HCT116 (cell line): Measurements from ENCODE around the gene CLDN14. TPM values are rescaled to one million over a fixed set of nuclear protein-coding genes. Genes with fewer than 3 reads are reported as not detected.

Experiments
- ATAC-seq: fragments of 200-7000 bp; cut with Tn5 transposase; 2 replicates; pipeline ENCODE4 v1.9.1; 2020; ENCODE audit warnings: mild to moderate bottlenecking, moderate library complexity
- BruUV-seq: library from RNA; stranded (reverse); fragments of 400-500 nt; replicated peaks from 2 replicates; lab custom pipeline; 2021; lab: Mats Ljungman, UMichigan
- CTCF ChIA-PET: fragments of 300-600 bp; sonication (Branson Sonifier 250); formaldehyde crosslinking; loops from one replicate; lab custom pipeline; 2021; ENCODE audit warnings: antibody characterized with exemption; lab: Charles Lee
- POLR2A ChIA-PET: fragments of 300-600, 350-600 bp; sonication (Branson Sonifier 250); formaldehyde crosslinking; loops from one replicate; lab custom pipeline; 2021; ENCODE audit warnings: antibody characterized with exemption; lab: Charles Lee
- RAD21 ChIA-PET, 2 experiments: fragments of 300-600 bp; sonication (Branson Sonifier 250); formaldehyde crosslinking; loops; one replicate each; lab custom pipeline; 2023; ENCODE audit warnings: low total read pairs in 2 of 2; ENCODE audit not compliant: uncharacterized antibody in 2 of 2, unreplicated experiment in 2 of 2, low non-redundant PET in 1 of 2; lab: Charles Lee
- DNase-seq: peaks from one replicate; pipeline ENCODE4 v3.0.0-alpha.2; 2010; ENCODE audit warnings: low read depth, low spot score
- H2AFZ ChIP-seq: fragments of 200-600 bp; shearing (Covaris generic), sonication (generic); 2 replicates; pipeline ENCODE4 v1.6.1; 2017; ENCODE audit warnings: low read depth, mixed run types, mixed read lengths, antibody characterized with exemption, low read length; ENCODE audit not compliant: poor library complexity, severe bottlenecking
- H3K27ac ChIP-seq: 2 replicates; pipeline ENCODE4 v1.5.1; 2012; ENCODE audit warnings: low read depth, low read length
- H3K27me3 ChIP-seq: fragments of 200-600 bp; sonication (generic); 2 replicates; pipeline ENCODE4 v1.6.1; 2016; ENCODE audit warnings: mixed run types, low read length, mixed read lengths; ENCODE audit not compliant: insufficient read depth
- H3K36me3 ChIP-seq, 2 experiments: fragments of 200-500 bp in 1 of 2; fragments of 200-600 bp in 1 of 2; sonication (Bioruptor generic) in 1 of 2; sonication (generic) in 1 of 2; 2 replicates each; pipeline versions ENCODE4 v1.5.1 to v1.6.1; 2014 to 2016; ENCODE audit warnings: low read length in 2 of 2, inconsistent platforms in 1 of 2, mixed read lengths in 1 of 2, mixed run types in 1 of 2; ENCODE audit not compliant: insufficient read depth in 2 of 2, control insufficient read depth in 1 of 2
- H3K4me1 ChIP-seq, 2 experiments: fragments of 200-600 bp in 1 of 2; sonication (generic) in 1 of 2; 2 replicates each; pipeline versions ENCODE4 v1.5.1 to v1.6.1; 2012 to 2017; ENCODE audit warnings: low read length in 2 of 2, inconsistent platforms in 1 of 2, mild to moderate bottlenecking in 1 of 2, mixed read lengths in 1 of 2, mixed run types in 1 of 2, moderate library complexity in 1 of 2; ENCODE audit not compliant: insufficient read depth in 2 of 2, control insufficient read depth in 1 of 2
- H3K4me2 ChIP-seq: fragments of 200-600 bp; sonication (generic); 2 replicates; pipeline ENCODE4 v1.6.1; 2017; ENCODE audit warnings: mixed run types, low read length, mixed read lengths
- H3K4me3 ChIP-seq, 2 experiments: fragments of 200-600 bp in 1 of 2; sonication (generic) in 1 of 2; replicated peaks in 1 of 2; 2 replicates each; pipeline ENCODE4 v1.5.1; 2011 to 2016; ENCODE audit warnings: low read length in 2 of 2, control low read depth in 1 of 2, low read depth in 1 of 2, mild to moderate bottlenecking in 1 of 2, mixed read lengths in 1 of 2, mixed run types in 1 of 2
- H3K79me2 ChIP-seq: fragments of 200-600 bp; sonication (generic); 2 replicates; pipeline ENCODE4 v1.6.1; 2017; ENCODE audit warnings: mild to moderate bottlenecking, mixed run types, low read length, moderate library complexity, mixed read lengths; ENCODE audit not compliant: insufficient read depth
- H3K9ac ChIP-seq: fragments of 200-600 bp; sonication (generic); 2 replicates; pipeline ENCODE4 v1.6.1; 2016; ENCODE audit warnings: low read length, mixed read lengths
- H3K9me2 ChIP-seq: fragments of 200-600 bp; sonication (generic), shearing (Covaris generic); 2 replicates; pipeline ENCODE4 v1.6.1; 2017; ENCODE audit warnings: mixed run types, mild to moderate bottlenecking, moderate library complexity; ENCODE audit not compliant: insufficient read depth
- H3K9me3 ChIP-seq, 2 experiments: fragments of 200-500 bp in 1 of 2; fragments of 200-600 bp in 1 of 2; sonication (Bioruptor generic) in 1 of 2; sonication (generic) in 1 of 2; 2 replicates each; pipeline ENCODE4 v1.6.1; 2014 to 2017; ENCODE audit warnings: low read length in 2 of 2, mixed read lengths in 2 of 2, inconsistent platforms in 1 of 2, low read depth in 1 of 2, mild to moderate bottlenecking in 1 of 2, mixed run types in 1 of 2, moderate library complexity in 1 of 2; ENCODE audit not compliant: control insufficient read depth in 1 of 2, insufficient read depth in 1 of 2
- H4K20me1 ChIP-seq: fragments of 200-600 bp; sonication (generic), shearing (Covaris generic); 2 replicates; pipeline ENCODE4 v1.6.1; 2017; ENCODE audit warnings: mixed run types, mild to moderate bottlenecking, moderate library complexity; ENCODE audit not compliant: insufficient read depth
- CBX3 ChIP-seq: IDR thresholded peaks from 2 replicates; pipeline ENCODE4 v1.6.1; 2012; ENCODE audit warnings: low read depth
- CEBPB ChIP-seq: IDR thresholded peaks from 2 replicates; pipeline ENCODE4 v1.6.1; 2012; ENCODE audit warnings: low read depth
- EGR1 ChIP-seq: IDR thresholded peaks from 2 replicates; pipeline ENCODE4 v1.6.1; 2012; ENCODE audit warnings: low read depth
- EZH2 ChIP-seq: fragments of 200-600 bp; sonication (generic); IDR thresholded peaks from 2 replicates; pipeline ENCODE4 v1.6.1; 2017; ENCODE audit warnings: antibody characterized with exemption, mixed run types
- EZH2phosphoT487 ChIP-seq: fragments of 200-600 bp; IDR thresholded peaks from 2 replicates; pipeline ENCODE4 v1.6.1; 2018; ENCODE audit warnings: antibody characterized with exemption, borderline replicate concordance
- FOSL1 ChIP-seq: IDR thresholded peaks from 2 replicates; pipeline ENCODE4 v1.6.1; 2012; ENCODE audit warnings: low read depth
- JUND ChIP-seq: IDR thresholded peaks from 2 replicates; pipeline ENCODE4 v1.6.1; 2012
- POLR2A ChIP-seq: IDR thresholded peaks from 2 replicates; pipeline ENCODE4 v1.7.0; 2011; ENCODE audit warnings: borderline replicate concordance; ENCODE audit not compliant: insufficient read depth, insufficient read length; ENCODE audit errors: extremely low read depth
- POLR2AphosphoS5 ChIP-seq: IDR thresholded peaks from 2 replicates; pipeline ENCODE4 v1.6.1; 2011; ENCODE audit warnings: mild to moderate bottlenecking, low read depth, low read length, moderate library complexity
- RAD21 ChIP-seq: IDR thresholded peaks from 2 replicates; pipeline ENCODE4 v1.6.1; 2012; ENCODE audit warnings: low read depth, mild to moderate bottlenecking
- SIN3A ChIP-seq: IDR thresholded peaks from 2 replicates; pipeline ENCODE4 v1.6.1; 2012; ENCODE audit warnings: low read depth
- SP1 ChIP-seq: IDR thresholded peaks from 2 replicates; pipeline ENCODE4 v1.6.1; 2012; ENCODE audit warnings: low read depth
- TCF7L2 ChIP-seq: IDR thresholded peaks from 2 replicates; pipeline ENCODE4 v1.7.0; 2011; ENCODE audit warnings: borderline replicate concordance, inconsistent platforms; ENCODE audit not compliant: insufficient read depth, insufficient read length; ENCODE audit errors: extremely low read depth
- YY1 ChIP-seq: IDR thresholded peaks from 2 replicates; pipeline ENCODE4 v1.6.1; 2011; ENCODE audit warnings: low read length, low read depth, moderate library complexity, mild to moderate bottlenecking; ENCODE audit not compliant: insufficient replicate concordance; ENCODE audit errors: extremely low read depth
- ZFX ChIP-seq: fragments of 450-650 bp; IDR thresholded peaks from 2 replicates; pipeline ENCODE4 v1.6.1; 2017
- ZNF274 ChIP-seq: fragments of 200-500 bp; sonication (Bioruptor generic); IDR thresholded peaks from 2 replicates; pipeline ENCODE4 v1.6.1; 2014; ENCODE audit warnings: mild to moderate bottlenecking, low read depth, low read length, inconsistent platforms
- intact Hi-C: fragments of 100-400 bp; cut with micrococcal nuclease; formaldehyde crosslinking; loops from 2 replicates; pipeline ENCODE4 v1.10.0; 2022
- total RNA-seq: library from RNA; stranded (reverse); gene quantifications from one replicate; pipeline ENCODE4 v1.2.1, GENCODE V29; 2021; ENCODE audit not compliant: unreplicated experiment
- TF ChIP-seq, protein P1 (sequence below): IDR thresholded peaks from 2 replicates; pipeline ENCODE4 v1.6.1; 2012; ENCODE audit warnings: low read depth
- TF ChIP-seq, protein P2 (sequence below): IDR thresholded peaks from 2 replicates; pipeline ENCODE4 v1.6.1; 2011; ENCODE audit warnings: mild to moderate bottlenecking, low read length, moderate library complexity; ENCODE audit not compliant: insufficient replicate concordance; ENCODE audit errors: extremely low read depth
- TF ChIP-seq, protein P3 (sequence below): IDR thresholded peaks from 2 replicates; pipeline ENCODE4 v1.6.1; 2012

CLDN14 gene
- total RNA-seq, 1 experiment from 2014 or later: not detected

DNA sequence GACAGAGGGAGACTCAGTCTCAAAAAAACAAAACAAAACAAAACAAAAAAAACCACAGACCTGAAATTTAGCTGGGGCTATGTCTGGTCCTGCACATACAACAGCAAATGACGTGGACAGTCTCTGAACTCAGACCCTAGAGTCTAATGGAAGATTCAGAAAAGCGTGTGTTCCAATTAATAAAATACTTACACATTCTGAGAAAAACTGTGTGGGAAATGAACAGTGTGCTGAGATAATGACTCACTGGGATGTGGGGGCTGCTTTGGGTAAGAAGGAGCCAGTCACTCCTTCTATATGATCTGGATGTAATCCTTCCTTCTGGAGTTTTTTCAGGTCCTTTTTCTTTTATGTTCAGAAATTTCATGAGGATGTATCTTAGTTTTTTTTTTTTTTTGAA is 29.4 kb downstream of the CLDN14 start:
- Histone ChIP-seq H3K4me3 (no peak overlapping the region), H3K79me2 (no peaks in the 10 kb centered on the region), H3K27ac (no peak overlapping the region), H3K4me1 (no peaks in the 10 kb centered on the region), H3K4me2 (no peak overlapping the region), H2AFZ (no peak overlapping the region), H4K20me1 (no peaks in the 10 kb centered on the region), H3K9me3 (no peaks in the 10 kb centered on the region), H3K9me2 (no peaks in the 10 kb centered on the region), H3K27me3 (no peaks in the 10 kb centered on the region), H3K36me3 (no peaks in the 10 kb centered on the region), H3K9ac (no peak overlapping the region)
- DNase-seq: no peak
- RAD21 ChIA-PET: no interaction called here
- intact Hi-C loops: no loop called here
- ATAC-seq: no peak
- POLR2A ChIA-PET: no interaction called here
- BruUV-seq: no TSS peak
- CTCF ChIA-PET: no interaction called here
- no peak for TF ChIP-seq EZH2phosphoT487
- TF ChIP-seq, protein P1, sequence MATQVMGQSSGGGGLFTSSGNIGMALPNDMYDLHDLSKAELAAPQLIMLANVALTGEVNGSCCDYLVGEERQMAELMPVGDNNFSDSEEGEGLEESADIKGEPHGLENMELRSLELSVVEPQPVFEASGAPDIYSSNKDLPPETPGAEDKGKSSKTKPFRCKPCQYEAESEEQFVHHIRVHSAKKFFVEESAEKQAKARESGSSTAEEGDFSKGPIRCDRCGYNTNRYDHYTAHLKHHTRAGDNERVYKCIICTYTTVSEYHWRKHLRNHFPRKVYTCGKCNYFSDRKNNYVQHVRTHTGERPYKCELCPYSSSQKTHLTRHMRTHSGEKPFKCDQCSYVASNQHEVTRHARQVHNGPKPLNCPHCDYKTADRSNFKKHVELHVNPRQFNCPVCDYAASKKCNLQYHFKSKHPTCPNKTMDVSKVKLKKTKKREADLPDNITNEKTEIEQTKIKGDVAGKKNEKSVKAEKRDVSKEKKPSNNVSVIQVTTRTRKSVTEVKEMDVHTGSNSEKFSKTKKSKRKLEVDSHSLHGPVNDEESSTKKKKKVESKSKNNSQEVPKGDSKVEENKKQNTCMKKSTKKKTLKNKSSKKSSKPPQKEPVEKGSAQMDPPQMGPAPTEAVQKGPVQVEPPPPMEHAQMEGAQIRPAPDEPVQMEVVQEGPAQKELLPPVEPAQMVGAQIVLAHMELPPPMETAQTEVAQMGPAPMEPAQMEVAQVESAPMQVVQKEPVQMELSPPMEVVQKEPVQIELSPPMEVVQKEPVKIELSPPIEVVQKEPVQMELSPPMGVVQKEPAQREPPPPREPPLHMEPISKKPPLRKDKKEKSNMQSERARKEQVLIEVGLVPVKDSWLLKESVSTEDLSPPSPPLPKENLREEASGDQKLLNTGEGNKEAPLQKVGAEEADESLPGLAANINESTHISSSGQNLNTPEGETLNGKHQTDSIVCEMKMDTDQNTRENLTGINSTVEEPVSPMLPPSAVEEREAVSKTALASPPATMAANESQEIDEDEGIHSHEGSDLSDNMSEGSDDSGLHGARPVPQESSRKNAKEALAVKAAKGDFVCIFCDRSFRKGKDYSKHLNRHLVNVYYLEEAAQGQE: no peak
- no peak for TF ChIP-seq SIN3A
- TF ChIP-seq YY1: no peak
- no peak for TF ChIP-seq CBX3
- no peak for TF ChIP-seq JUND
- no peak for TF ChIP-seq POLR2AphosphoS5
- TF ChIP-seq, protein P2, sequence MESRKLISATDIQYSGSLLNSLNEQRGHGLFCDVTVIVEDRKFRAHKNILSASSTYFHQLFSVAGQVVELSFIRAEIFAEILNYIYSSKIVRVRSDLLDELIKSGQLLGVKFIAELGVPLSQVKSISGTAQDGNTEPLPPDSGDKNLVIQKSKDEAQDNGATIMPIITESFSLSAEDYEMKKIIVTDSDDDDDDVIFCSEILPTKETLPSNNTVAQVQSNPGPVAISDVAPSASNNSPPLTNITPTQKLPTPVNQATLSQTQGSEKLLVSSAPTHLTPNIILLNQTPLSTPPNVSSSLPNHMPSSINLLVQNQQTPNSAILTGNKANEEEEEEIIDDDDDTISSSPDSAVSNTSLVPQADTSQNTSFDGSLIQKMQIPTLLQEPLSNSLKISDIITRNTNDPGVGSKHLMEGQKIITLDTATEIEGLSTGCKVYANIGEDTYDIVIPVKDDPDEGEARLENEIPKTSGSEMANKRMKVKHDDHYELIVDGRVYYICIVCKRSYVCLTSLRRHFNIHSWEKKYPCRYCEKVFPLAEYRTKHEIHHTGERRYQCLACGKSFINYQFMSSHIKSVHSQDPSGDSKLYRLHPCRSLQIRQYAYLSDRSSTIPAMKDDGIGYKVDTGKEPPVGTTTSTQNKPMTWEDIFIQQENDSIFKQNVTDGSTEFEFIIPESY: no peak
- TF ChIP-seq, protein P3, sequence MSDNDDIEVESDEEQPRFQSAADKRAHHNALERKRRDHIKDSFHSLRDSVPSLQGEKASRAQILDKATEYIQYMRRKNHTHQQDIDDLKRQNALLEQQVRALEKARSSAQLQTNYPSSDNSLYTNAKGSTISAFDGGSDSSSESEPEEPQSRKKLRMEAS: no peak
- TF ChIP-seq TCF7L2: no peak
- no peak for TF ChIP-seq POLR2A
- TF ChIP-seq EZH2: no peak
- no peak for TF ChIP-seq FOSL1
- TF ChIP-seq SP1: no peak
- TF ChIP-seq RAD21: no peak
- no peak for TF ChIP-seq EGR1
- TF ChIP-seq CEBPB: no peak
- no peak for TF ChIP-seq ZFX
- TF ChIP-seq ZNF274: no peak
